SJCRH30 (cell line): ENCODE results near the gene EFNA4. TPM values are rescaled to one million over a fixed set of nuclear protein-coding genes. Genes with fewer than 3 reads are reported as not detected.

Experiments used
- DNase-seq, 2 experiments: peaks; one replicate each; pipeline ENCODE4 v3.0.0-alpha.2; 2015 to 2020
- H3K27ac ChIP-seq: fragments of 250-450 bp; sonication (Bioruptor Pico); 2 replicates; pipeline ENCODE4 v1.5.1; 2020; ENCODE audit warnings: mild to moderate bottlenecking, moderate library complexity
- H3K27me3 ChIP-seq: fragments of 250-450 bp; sonication (Bioruptor Pico); 2 replicates; pipeline ENCODE4 v1.5.1; 2020; ENCODE audit warnings: mild to moderate bottlenecking, moderate library complexity
- H3K36me3 ChIP-seq: fragments of 250-450 bp; sonication (Bioruptor Pico); 2 replicates; pipeline ENCODE4 v1.5.1; 2020; ENCODE audit warnings: mild to moderate bottlenecking, moderate library complexity
- H3K4me1 ChIP-seq: fragments of 250-450 bp; sonication (Bioruptor Pico); 2 replicates; pipeline ENCODE4 v1.5.1; 2020; ENCODE audit warnings: mild to moderate bottlenecking, moderate library complexity
- H3K4me3 ChIP-seq: fragments of 250-450 bp; sonication (Bioruptor Pico); 2 replicates; pipeline ENCODE4 v1.5.1; 2020; ENCODE audit warnings: mild to moderate bottlenecking, moderate library complexity
- H3K9me3 ChIP-seq: fragments of 250-450 bp; sonication (Bioruptor Pico); replicated peaks from 2 replicates; pipeline ENCODE4 v1.5.1; 2020; ENCODE audit warnings: mild to moderate bottlenecking, moderate library complexity
- total RNA-seq: library from RNA; depleted of rRNA; stranded (reverse); fragments of >200 nt; shearing (Covaris generic); gene quantifications from 2 replicates; pipeline ENCODE4 v1.2.3, GENCODE V29; 2014

EFNA4 gene
- total RNA-seq, 1 experiment from 2014 or later, result 15.3 TPM

GRCh38 chr1:155081472-155082300, 18.1 kb downstream of the EFNA4 start:
- Histone ChIP-seq H3K27ac (no peak overlapping the region), H3K9me3 (no peaks in the 10 kb centered on the region), H3K4me3 (no peak overlapping the region), H3K4me1 (peaks cover 9% of the 10 kb centered on the region), H3K36me3 (no peaks in the 10 kb centered on the region), H3K27me3 (peaks cover 34% of the 10 kb centered on the region)
- DNase-seq, result no peak

- H3K36me3 ChIP-seq, result no peaks in the 10 kb centered on the region
- no peak for DNase-seq
- no peak overlapping the region for H3K4me3 ChIP-seq
- H3K27me3 ChIP-seq, result peaks cover 34% of the 10 kb centered on the region
- no peaks in the 10 kb centered on the region for H3K9me3 ChIP-seq
- no peak overlapping the region for H3K27ac ChIP-seq
- H3K4me1 ChIP-seq, result peaks cover 9% of the 10 kb centered on the region
Observed at GRCh38 chr1:155082301-155083051, 18.9 kb downstream of the EFNA4 start.

GRCh38 chr1:155083052-155083541, 19.6 kb downstream of the EFNA4 start:
- Histone ChIP-seq H3K27me3 (peaks cover 34% of the 10 kb centered on the region), H3K36me3 (no peaks in the 10 kb centered on the region), H3K9me3 (no peaks in the 10 kb centered on the region), H3K4me3 (no peak overlapping the region), H3K4me1 (peaks cover 7% of the 10 kb centered on the region), H3K27ac (no peak overlapping the region)
- DNase-seq, result no peak

GRCh38 chr1:155083865-155084721, 20.6 kb downstream of the EFNA4 start:
- H3K9me3 ChIP-seq, result no peaks in the 10 kb centered on the region
- peaks cover 4% of the 10 kb centered on the region; the same call in 1 of the 2 replicates for H3K4me1 ChIP-seq
- H3K27me3 ChIP-seq, result peaks cover 33% of the 10 kb centered on the region
- peak in 1 of 2 experiments; percentile 44 for DNase-seq
- no peak overlapping the region for H3K27ac ChIP-seq
- peak overlapping the region; percentile 65 for H3K4me3 ChIP-seq
- no peaks in the 10 kb centered on the region for H3K36me3 ChIP-seq

GRCh38 chr1:155084722-155085503, 21.4 kb downstream of the EFNA4 start:
- DNase-seq, result peak; percentile 92 to 97
- H3K4me3 ChIP-seq, result peak overlapping the region; percentile 65
- no peak overlapping the region for H3K27ac ChIP-seq
- H3K9me3 ChIP-seq, result no peaks in the 10 kb centered on the region
- H3K27me3 ChIP-seq, result peaks cover 27% of the 10 kb centered on the region
- no peaks in the 10 kb centered on the region for H3K36me3 ChIP-seq
- H3K4me1 ChIP-seq, result no peaks in the 10 kb centered on the region; the same call in 1 of the 2 replicates

GRCh38 chr1:155085504-155086127, 22.1 kb downstream of the EFNA4 start:
- H3K27ac ChIP-seq, result no peak overlapping the region
- no peaks in the 10 kb centered on the region; the same call in 1 of the 2 replicates for H3K4me1 ChIP-seq
- no peaks in the 10 kb centered on the region for H3K36me3 ChIP-seq
- peak in 1 of 2 experiments; percentile 40 for DNase-seq
- H3K4me3 ChIP-seq, result peak overlapping the region; percentile 65
- H3K9me3 ChIP-seq, result no peaks in the 10 kb centered on the region
- peaks cover 20% of the 10 kb centered on the region; the same call in 1 of the 2 replicates for H3K27me3 ChIP-seq

GRCh38 chr1:155086128-155086741, 22.7 kb downstream of the EFNA4 start:
- Histone ChIP-seq H3K4me3 (no peak overlapping the region), H3K27me3 (peaks cover 14% of the 10 kb centered on the region; the same call in 1 of the 2 replicates), H3K4me1 (no peaks in the 10 kb centered on the region; the same call in 1 of the 2 replicates), H3K9me3 (no peaks in the 10 kb centered on the region), H3K36me3 (no peaks in the 10 kb centered on the region), H3K27ac (no peak overlapping the region)
- peak; percentile 68 to 79 for DNase-seq

GRCh38 chr1:155086856-155087535, 23.5 kb downstream of the EFNA4 start:
- no peak overlapping the region for H3K4me3 ChIP-seq
- H3K36me3 ChIP-seq, result no peaks in the 10 kb centered on the region
- H3K27ac ChIP-seq, result no peak overlapping the region
- H3K4me1 ChIP-seq, result no peaks in the 10 kb centered on the region; the same call in 1 of the 2 replicates
- peaks cover 11% of the 10 kb centered on the region; the same call in 1 of the 2 replicates for H3K27me3 ChIP-seq
- H3K9me3 ChIP-seq, result no peaks in the 10 kb centered on the region
- DNase-seq, result no peak

- Histone ChIP-seq H3K4me3 (no peak overlapping the region), H3K27me3 (no peaks in the 10 kb centered on the region), H3K36me3 (no peaks in the 10 kb centered on the region), H3K4me1 (peaks cover 3% of the 10 kb centered on the region; the same call in 1 of the 2 replicates), H3K27ac (no peak overlapping the region), H3K9me3 (no peaks in the 10 kb centered on the region)
- peak; percentile 77 to 87 for DNase-seq
Observed at GRCh38 chr1:155091071-155092051, 27.8 kb downstream of the EFNA4 start.

GRCh38 chr1:155092131-155092530, 28.6 kb downstream of the EFNA4 start:
- H3K36me3 ChIP-seq, result no peaks in the 10 kb centered on the region
- H3K27ac ChIP-seq, result no peak overlapping the region
- H3K4me3 ChIP-seq, result no peak overlapping the region
- no peak for DNase-seq
- no peaks in the 10 kb centered on the region for H3K27me3 ChIP-seq
- H3K4me1 ChIP-seq, result peaks cover 3% of the 10 kb centered on the region; the same call in 1 of the 2 replicates
- no peaks in the 10 kb centered on the region for H3K9me3 ChIP-seq

- Histone ChIP-seq H3K4me1 (peaks cover 3% of the 10 kb centered on the region; the same call in 1 of the 2 replicates), H3K4me3 (no peak overlapping the region), H3K9me3 (no peaks in the 10 kb centered on the region), H3K27ac (no peak overlapping the region), H3K27me3 (no peaks in the 10 kb centered on the region), H3K36me3 (no peaks in the 10 kb centered on the region)
- DNase-seq, result no peak
Observed at GRCh38 chr1:155092641-155093040, 29.1 kb downstream of the EFNA4 start.
